Fibroblast of upper back skin (primary cell): ENCODE measurements around the gene R3HDM1.
"Not testable (repeated sequence)": the region's sequence is repeated elsewhere in the genome, so short reads cannot be mapped to it uniquely, and the experiment has no call there.

Experiments
- DNase-seq: peaks from one replicate; pipeline ENCODE4 v3.0.0-alpha.2; 2013

The R3HDM1 gene

GRCh38 chr2:135647836-135648579 lies 116.7 kb downstream of the R3HDM1 start:
- DNase-seq, result no peak

GRCh38 chr2:135650721-135651120 lies 119.4 kb downstream of the R3HDM1 start:
- no peak for DNase-seq

DNA sequence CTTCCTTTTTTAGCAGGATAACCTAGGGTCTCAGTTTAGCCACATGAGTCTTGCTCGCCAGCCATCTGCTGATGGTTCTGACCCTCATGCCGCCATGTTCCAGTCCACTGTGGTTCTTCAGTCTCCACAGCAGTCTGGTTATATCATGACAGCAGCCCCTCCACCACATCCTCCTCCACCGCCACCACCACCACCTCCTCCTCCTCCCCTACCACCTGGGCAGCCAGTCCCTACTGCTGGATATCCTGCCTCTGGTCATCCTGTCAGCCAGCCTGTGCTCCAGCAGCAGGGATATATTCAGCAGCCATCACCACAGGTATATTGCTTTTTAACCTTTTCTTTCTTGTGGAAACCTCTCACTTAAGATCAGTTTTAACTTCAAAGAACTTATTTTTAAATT lies 120.4 kb downstream of the R3HDM1 start:
- DNase-seq, result no peak

DNA sequence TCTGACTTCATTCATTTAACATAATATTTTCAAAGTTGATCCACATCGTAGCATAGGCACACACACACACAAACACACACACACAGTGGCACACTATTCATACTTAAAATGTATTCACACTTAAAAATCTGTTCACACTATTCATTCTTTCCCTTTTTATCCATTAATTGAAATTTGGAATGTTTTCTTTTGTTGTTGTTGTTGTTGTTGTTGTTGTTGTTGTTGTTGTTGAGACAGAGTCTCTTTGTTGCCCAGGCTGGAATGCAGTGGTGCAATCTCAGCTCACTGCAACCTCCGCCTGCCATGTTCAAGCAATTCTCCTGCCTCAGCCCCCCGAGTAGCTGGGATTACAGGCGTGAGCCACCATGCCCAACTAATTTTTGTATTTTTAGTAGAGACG lies 123.0 kb downstream of the R3HDM1 start:
- not testable (repeated sequence) for DNase-seq

GRCh38 chr2:135657806-135658582 lies 126.7 kb downstream of the R3HDM1 start:
- DNase-seq, result no peak

DNA sequence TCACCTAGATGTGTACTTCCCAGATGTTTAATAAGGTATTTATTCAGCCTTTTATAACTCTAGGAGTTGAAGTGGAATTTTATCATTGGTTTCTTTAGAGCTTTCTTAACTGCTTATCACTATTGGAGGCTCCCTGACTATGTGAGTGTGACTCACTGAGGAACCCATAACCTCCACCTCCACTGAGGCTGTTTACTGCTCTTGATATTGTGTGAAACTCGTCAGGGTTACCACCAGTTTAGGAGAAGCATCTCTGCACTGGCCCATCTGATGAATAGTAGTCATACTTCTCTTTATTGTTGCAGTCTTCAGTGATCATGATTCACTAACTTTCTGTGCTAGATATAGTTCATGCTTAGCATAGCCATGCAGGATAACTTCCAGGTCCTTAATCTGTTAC lies 130.8 kb downstream of the R3HDM1 start:
- no peak for DNase-seq

DNA sequence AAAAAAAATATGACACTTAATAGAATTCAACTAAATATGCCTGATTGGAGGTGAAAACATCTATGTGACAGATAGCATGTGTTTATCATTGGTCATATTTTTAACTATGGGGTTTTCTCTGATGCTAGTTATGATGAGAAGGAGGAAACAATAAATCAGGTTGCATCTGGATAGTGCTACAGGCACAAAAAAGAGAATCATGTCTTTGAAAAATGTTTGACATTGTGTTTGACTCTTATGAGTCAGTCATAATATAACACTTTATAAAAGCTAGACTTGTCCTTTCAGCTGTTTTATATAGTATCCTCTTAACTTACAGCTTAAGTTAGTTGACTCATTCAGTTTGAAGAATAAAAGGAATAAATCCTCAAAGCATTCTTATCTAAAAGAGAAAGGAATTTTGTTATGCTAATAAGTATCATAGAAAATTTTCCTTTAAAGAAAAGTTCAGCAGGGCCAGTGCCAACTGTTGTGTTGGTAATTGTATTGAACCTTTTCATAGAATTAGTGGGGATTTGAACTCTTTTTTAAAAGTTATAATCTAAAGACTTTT lies 131.9 kb downstream of the R3HDM1 start:
- no peak for DNase-seq

- DNase-seq, result peak; percentile 21
Measured at GRCh38 chr2:135664623-135665068, 133.4 kb downstream of the R3HDM1 start.

GRCh38 chr2:135667045-135667444 lies 135.8 kb downstream of the R3HDM1 start:
- peak; percentile 10 for DNase-seq

DNA sequence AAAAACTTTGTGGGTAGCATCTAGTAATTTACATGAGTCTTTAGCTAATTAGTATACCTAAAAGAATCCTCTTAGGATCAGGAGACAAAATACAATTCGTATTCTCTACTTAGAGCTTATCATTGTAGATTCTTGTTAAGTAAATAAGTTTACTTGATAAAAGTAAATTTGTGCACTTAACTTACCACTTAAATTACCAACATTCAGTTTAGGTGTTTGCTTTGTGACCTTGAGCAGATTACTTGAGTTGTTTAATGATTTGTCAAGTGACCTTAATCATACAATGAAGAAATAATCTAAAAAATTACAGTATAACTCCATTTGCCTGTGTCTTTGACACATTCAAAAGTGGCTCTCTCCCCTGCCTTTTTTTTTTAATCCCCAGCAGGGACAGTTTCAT lies 143.2 kb downstream of the R3HDM1 start:
- no peak for DNase-seq

GRCh38 chr2:135676031-135676430 lies 144.7 kb downstream of the R3HDM1 start:
- DNase-seq, result peak; percentile 4

- no peak for DNase-seq
Measured at GRCh38 chr2:135679125-135679524, 147.8 kb downstream of the R3HDM1 start.

GRCh38 chr2:135685361-135685760 lies 154.1 kb downstream of the R3HDM1 start:
- DNase-seq, result no peak

GRCh38 chr2:135688978-135689377 lies 157.7 kb downstream of the R3HDM1 start:
- no peak for DNase-seq

GRCh38 chr2:135689679-135690078 lies 158.4 kb downstream of the R3HDM1 start:
- no peak for DNase-seq

DNA sequence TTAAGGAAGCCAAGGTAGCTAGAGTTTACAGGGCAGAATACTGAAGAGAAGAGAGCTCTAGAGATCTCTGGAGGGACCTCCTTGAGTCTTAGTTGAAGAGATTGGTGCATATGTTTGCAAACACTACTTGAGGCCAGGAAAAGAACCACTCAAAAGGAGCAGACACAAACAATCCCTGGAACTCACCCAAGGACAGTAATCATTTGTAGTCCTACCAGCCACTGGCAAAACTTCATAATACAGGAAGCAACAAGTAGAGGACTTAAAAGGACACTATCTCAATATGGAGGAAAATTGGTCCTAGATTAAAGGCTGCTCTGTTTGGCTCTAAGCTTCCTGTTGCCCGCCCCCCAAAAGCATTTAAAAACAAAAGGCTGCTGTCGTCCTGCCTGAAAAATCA lies 163.4 kb downstream of the R3HDM1 start:
- DNase-seq, result peak; percentile 4

GRCh38 chr2:135698838-135699237 lies 167.6 kb downstream of the R3HDM1 start:
- DNase-seq, result no peak

GRCh38 chr2:135701442-135701841 lies 170.2 kb downstream of the R3HDM1 start:
- peak; percentile 40 for DNase-seq

GRCh38 chr2:135703300-135703699 lies 172.0 kb downstream of the R3HDM1 start:
- no peak for DNase-seq

GRCh38 chr2:135704075-135704474 lies 172.8 kb downstream of the R3HDM1 start:
- DNase-seq, result not testable (repeated sequence)

DNA sequence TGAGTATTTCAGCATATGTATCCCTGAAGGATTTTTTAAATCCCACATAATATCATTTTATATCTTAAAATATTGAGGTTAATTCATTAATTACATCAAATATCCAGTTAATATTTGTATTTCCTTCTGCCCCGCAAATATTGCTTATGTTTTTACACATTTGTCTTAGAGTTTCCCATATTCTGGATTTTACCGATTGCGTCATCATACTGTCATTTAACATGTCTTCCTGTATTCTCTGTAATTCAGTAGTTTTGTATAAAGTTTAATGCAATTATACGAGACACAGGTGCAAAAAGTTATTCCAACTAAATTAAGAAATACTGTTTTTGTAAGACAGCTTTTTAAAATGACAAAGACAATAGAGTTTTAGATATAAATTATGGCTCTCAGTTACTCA lies 176.9 kb downstream of the R3HDM1 start:
- DNase-seq, result no peak

DNA sequence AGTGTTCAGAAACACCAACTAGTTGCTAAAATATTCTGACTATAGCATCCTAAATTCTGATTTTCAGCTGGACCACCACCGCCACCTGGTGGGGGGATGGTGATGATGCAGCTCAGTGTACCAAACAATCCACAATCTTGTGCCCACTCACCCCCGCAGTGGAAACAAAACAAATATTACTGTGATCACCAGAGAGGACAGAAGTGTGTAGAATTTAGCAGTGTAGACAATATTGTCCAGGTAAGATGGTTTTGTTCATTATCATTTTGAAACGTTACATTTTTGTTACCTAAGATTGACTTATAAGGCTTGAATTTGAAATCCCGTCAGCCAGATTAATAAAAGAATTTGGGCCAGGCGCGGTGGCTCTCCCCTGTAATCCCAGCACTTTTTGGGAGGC lies 178.7 kb downstream of the R3HDM1 start:
- peak; percentile 40 for DNase-seq

- not testable (repeated sequence) for DNase-seq
Measured at GRCh38 chr2:135715086-135715485, 183.8 kb downstream of the R3HDM1 start.
